Measurements from ENCODE around the gene TMEM214. TPM values are rescaled to one million over a fixed set of nuclear protein-coding genes. Genes with fewer than 3 reads are reported as not detected.

The TMEM214 gene
- total RNA-seq, 1 experiment from 2014 or later: 31.8 TPM

DNA sequence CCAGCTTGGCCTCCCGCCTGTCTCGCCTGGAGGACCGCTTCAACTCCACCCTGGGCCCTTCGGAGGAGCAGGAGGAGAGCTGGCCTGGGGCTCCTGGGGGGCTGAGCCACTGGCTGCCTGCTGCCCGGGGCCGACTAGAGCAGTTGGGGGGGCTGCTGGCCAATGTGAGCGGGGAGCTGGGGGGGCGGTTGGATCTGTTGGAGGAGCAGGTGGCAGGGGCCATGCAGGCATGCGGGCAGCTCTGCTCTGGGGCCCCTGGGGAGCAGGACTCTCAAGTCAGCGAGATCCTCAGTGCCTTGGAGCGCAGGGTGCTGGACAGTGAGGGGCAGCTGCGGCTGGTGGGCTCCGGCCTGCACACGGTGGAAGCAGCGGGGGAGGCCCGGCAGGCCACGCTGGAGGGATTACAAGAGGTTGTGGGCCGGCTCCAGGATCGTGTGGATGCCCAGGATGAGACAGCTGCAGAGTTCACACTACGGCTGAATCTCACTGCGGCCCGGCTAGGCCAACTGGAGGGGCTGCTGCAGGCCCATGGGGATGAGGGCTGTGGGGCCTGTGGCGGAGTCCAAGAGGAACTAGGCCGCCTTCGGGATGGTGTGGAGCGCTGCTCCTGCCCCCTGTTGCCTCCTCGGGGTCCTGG, 50.1 kb downstream of the TMEM214 start:
- Histone ChIP-seq H3K4me1 (ENCODE audit: low read length) (peaks cover 37% of the 10 kb centered on the region), H3K27me3 (ENCODE audit: low read length) (no peaks in the 10 kb centered on the region), H3K9me2 (replicated peaks; ENCODE audit: insufficient read depth, low read length) (no peaks in the 10 kb centered on the region), H2AFZ (ENCODE audit: low read length) (no peak overlapping the region), H3K4me2 (ENCODE audit: low read depth, low read length, poor library complexity, severe bottlenecking) (no peak overlapping the region), H3K36me3 (ENCODE audit: insufficient read depth, low read length) (no peaks in the 10 kb centered on the region), H3K4me3 (ENCODE audit: low read length) (no peak overlapping the region), H4K20me1 (ENCODE audit: insufficient read depth, low read depth, low read length) (no peaks in the 10 kb centered on the region), H3K27ac (ENCODE audit: low read length) (no peak overlapping the region), H3K9me3 (ENCODE audit: low read length) (no peaks in the 10 kb centered on the region), H3K9ac (ENCODE audit: low read length) (no peak overlapping the region), H3K79me2 (ENCODE audit: low read length) (no peaks in the 10 kb centered on the region)
- no peak for DNase-seq

DNA sequence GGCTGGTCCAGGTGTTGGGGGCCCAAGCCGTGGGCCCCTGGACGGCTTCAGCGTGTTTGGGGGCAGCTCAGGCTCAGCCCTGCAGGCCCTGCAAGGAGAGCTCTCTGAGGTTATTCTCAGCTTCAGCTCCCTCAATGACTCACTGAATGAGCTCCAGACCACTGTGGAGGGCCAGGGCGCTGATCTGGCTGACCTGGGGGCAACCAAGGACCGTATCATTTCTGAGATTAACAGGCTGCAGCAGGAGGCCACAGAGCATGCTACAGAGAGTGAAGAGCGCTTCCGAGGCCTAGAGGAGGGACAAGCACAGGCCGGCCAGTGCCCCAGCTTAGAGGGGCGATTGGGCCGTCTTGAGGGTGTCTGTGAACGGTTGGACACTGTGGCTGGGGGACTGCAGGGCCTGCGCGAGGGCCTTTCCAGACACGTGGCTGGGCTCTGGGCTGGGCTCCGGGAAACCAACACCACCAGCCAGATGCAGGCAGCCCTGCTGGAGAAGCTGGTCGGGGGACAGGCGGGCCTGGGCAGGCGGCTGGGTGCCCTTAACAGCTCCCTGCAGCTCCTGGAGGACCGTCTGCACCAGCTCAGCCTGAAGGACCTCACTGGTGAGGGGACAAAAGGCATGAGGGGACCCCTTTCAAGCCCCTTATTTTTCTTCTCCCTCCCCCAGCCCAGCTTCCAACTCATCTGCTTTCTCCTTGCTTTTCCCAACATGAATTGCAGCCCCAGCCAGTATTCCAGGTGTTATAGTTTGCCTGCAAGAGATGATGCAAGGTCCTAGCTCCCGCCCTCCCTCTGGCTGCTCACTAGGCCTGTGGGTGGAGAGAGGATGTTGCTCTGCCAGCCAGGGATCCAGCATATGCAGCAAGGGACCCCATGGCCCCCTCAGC, 50.9 kb downstream of the TMEM214 start:
- H3K4me2 ChIP-seq (ENCODE audit: low read depth, low read length, poor library complexity, severe bottlenecking): no peak overlapping the region
- DNase-seq: no peak
- H3K4me1 ChIP-seq (ENCODE audit: low read length): peaks cover 37% of the 10 kb centered on the region
- no peaks in the 10 kb centered on the region for H3K79me2 ChIP-seq (ENCODE audit: low read length)
- no peak overlapping the region for H2AFZ ChIP-seq (ENCODE audit: low read length)
- H4K20me1 ChIP-seq (ENCODE audit: insufficient read depth, low read depth, low read length): no peaks in the 10 kb centered on the region
- H3K27ac ChIP-seq (ENCODE audit: low read length): no peak overlapping the region
- H3K9me3 ChIP-seq (ENCODE audit: low read length): no peaks in the 10 kb centered on the region
- no peaks in the 10 kb centered on the region for H3K36me3 ChIP-seq (ENCODE audit: insufficient read depth, low read length)
- no peak overlapping the region for H3K4me3 ChIP-seq (ENCODE audit: low read length)
- H3K9me2 ChIP-seq (replicated peaks; ENCODE audit: insufficient read depth, low read length): no peaks in the 10 kb centered on the region
- no peak overlapping the region for H3K9ac ChIP-seq (ENCODE audit: low read length)
- no peaks in the 10 kb centered on the region for H3K27me3 ChIP-seq (ENCODE audit: low read length)

DNA sequence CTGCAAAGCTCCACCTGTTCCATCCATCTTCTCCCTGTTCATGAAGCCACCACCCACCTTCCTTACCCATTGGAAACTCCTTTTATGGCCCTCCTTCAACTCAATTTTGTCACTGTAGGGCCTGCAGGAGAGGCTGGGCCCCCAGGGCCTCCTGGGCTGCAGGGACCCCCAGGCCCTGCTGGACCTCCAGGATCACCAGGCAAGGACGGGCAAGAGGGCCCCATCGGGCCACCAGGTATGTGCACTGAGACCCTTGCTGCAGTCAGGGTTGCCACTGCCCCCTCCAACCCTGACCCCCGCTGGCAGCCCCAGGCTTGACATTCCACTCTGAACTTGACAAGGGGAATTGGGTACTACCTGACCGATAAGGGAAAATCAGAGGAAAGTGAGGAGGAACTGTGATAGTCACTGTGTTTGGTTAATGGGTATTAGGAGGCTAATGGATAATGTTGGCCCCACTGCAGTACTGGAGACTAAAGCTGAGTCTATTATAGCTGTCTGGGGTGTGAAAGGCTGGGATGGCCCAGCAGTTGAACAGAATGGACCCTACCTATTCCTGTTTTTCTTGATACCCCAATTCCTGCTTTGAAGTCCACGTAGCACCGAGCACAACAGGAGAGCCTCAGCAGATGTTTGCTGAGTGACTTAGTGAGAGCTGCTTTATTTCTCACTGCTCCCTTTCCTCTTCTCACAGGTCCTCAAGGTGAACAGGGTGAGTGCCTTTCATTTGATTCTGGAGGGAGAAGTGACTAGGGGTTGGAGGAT, 51.7 kb downstream of the TMEM214 start:
- H2AFZ ChIP-seq (ENCODE audit: low read length): no peak overlapping the region
- H3K4me1 ChIP-seq (ENCODE audit: low read length): peaks cover 37% of the 10 kb centered on the region
- H3K27ac ChIP-seq (ENCODE audit: low read length): no peak overlapping the region
- H3K9ac ChIP-seq (ENCODE audit: low read length): no peak overlapping the region
- no peaks in the 10 kb centered on the region for H3K9me3 ChIP-seq (ENCODE audit: low read length)
- H3K27me3 ChIP-seq (ENCODE audit: low read length): no peaks in the 10 kb centered on the region
- no peak overlapping the region for H3K4me2 ChIP-seq (ENCODE audit: low read depth, low read length, poor library complexity, severe bottlenecking)
- no peak overlapping the region for H3K4me3 ChIP-seq (ENCODE audit: low read length)
- no peaks in the 10 kb centered on the region for H4K20me1 ChIP-seq (ENCODE audit: insufficient read depth, low read depth, low read length)
- H3K79me2 ChIP-seq (ENCODE audit: low read length): no peaks in the 10 kb centered on the region
- DNase-seq: no peak
- H3K9me2 ChIP-seq (replicated peaks; ENCODE audit: insufficient read depth, low read length): no peaks in the 10 kb centered on the region
- no peaks in the 10 kb centered on the region for H3K36me3 ChIP-seq (ENCODE audit: insufficient read depth, low read length)

DNA sequence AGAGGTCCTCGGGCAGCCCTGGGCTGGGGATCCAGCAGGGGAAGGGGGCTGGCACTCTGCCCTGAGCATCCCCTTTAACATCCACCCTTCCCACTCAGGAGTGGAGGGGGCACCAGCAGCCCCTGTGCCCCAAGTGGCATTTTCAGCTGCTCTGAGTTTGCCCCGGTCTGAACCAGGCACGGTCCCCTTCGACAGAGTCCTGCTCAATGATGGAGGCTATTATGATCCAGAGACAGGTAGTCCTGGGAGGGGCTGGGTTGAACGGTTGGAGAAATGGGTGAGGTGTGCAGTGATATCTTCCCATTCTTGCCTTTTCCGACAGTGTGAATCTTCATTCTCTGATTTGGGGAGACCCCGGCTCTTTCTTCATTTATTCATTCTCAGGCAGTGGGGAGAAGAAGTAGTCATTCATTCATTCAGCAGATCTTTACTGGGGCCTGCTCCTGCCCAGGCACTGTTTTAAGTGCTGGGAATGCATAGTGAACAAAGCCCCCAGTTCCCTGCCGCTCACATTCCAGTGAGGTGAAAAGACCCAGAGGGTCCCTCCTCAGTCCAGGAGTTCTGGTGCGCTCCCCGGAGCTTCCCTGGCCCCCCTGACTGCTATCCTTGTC, 52.4 kb downstream of the TMEM214 start:
- peak overlapping the region; percentile 83 for H3K4me2 ChIP-seq (ENCODE audit: low read depth, low read length, poor library complexity, severe bottlenecking)
- H3K27ac ChIP-seq (ENCODE audit: low read length): no peak overlapping the region
- H3K4me3 ChIP-seq (ENCODE audit: low read length): peak overlapping the region; percentile 65
- no peak overlapping the region for H2AFZ ChIP-seq (ENCODE audit: low read length)
- H3K9me2 ChIP-seq (replicated peaks; ENCODE audit: insufficient read depth, low read length): no peaks in the 10 kb centered on the region
- H3K79me2 ChIP-seq (ENCODE audit: low read length): no peaks in the 10 kb centered on the region
- H4K20me1 ChIP-seq (ENCODE audit: insufficient read depth, low read depth, low read length): no peaks in the 10 kb centered on the region
- H3K9me3 ChIP-seq (ENCODE audit: low read length): no peaks in the 10 kb centered on the region
- H3K4me1 ChIP-seq (ENCODE audit: low read length): peaks cover 37% of the 10 kb centered on the region
- H3K27me3 ChIP-seq (ENCODE audit: low read length): no peaks in the 10 kb centered on the region
- no peaks in the 10 kb centered on the region for H3K36me3 ChIP-seq (ENCODE audit: insufficient read depth, low read length)
- H3K9ac ChIP-seq (ENCODE audit: low read length): peak overlapping the region; percentile 69; the same call in 1 of the 2 replicates
- no peak for DNase-seq

DNA sequence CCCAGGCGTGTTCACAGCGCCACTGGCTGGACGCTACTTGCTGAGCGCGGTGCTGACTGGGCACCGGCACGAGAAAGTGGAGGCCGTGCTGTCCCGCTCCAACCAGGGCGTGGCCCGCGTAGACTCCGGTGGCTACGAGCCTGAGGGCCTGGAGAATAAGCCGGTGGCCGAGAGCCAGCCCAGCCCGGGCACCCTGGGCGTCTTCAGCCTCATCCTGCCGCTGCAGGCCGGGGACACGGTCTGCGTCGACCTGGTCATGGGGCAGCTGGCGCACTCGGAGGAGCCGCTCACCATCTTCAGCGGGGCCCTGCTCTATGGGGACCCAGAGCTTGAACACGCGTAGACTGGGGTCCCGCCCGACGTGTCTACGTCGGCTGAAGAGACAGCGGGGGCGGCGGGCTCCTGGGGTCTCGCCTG, 52.9 kb downstream of the TMEM214 start:
- peak overlapping the region; percentile 85; the same call in 1 of the 2 replicates for H2AFZ ChIP-seq (ENCODE audit: low read length)
- DNase-seq: no peak
- H3K9me3 ChIP-seq (ENCODE audit: low read length): no peaks in the 10 kb centered on the region
- H3K9me2 ChIP-seq (replicated peaks; ENCODE audit: insufficient read depth, low read length): no peaks in the 10 kb centered on the region
- H3K79me2 ChIP-seq (ENCODE audit: low read length): no peaks in the 10 kb centered on the region
- no peaks in the 10 kb centered on the region for H3K27me3 ChIP-seq (ENCODE audit: low read length)
- H3K4me3 ChIP-seq (ENCODE audit: low read length): peak overlapping the region; percentile 65
- peak overlapping the region; percentile 83 for H3K4me2 ChIP-seq (ENCODE audit: low read depth, low read length, poor library complexity, severe bottlenecking)
- peak overlapping the region; percentile 69 for H3K9ac ChIP-seq (ENCODE audit: low read length)
- H3K4me1 ChIP-seq (ENCODE audit: low read length): peaks cover 37% of the 10 kb centered on the region
- no peaks in the 10 kb centered on the region for H3K36me3 ChIP-seq (ENCODE audit: insufficient read depth, low read length)
- no peak overlapping the region for H3K27ac ChIP-seq (ENCODE audit: low read length)
- no peaks in the 10 kb centered on the region for H4K20me1 ChIP-seq (ENCODE audit: insufficient read depth, low read depth, low read length)

DNA sequence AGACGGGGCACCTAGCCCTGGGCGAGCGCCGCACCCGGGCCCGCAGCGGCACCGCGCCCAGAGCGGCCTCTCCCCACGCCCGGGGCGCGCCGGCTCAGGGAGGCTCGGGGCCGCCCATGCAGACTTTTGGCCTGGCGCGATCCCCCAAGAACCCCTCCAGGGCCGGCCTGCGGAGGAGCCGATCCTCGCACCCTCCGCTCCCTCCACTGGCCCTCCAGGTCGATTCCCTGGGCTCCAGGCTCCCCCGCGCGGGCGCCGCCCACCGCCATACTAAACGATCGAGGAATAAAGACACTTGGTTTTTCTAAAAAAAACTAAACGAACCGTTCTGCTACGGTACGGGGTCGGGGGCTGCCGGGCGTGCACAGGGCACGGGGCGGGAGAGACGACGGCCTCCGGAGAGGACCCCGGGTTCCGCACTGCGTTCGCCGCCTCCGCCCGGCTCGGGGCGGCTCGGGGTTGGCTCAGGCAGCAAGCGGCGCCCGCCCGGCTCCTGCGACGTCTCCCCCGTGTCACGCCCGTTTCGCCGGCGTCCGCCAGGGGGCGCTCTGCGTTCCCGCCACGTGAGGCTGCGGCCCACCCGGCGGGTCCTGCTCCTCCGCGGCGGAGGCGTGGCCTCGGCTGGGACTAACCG, 53.4 kb downstream of the TMEM214 start:
- no peak overlapping the region for H3K27ac ChIP-seq (ENCODE audit: low read length)
- no peaks in the 10 kb centered on the region for H3K9me3 ChIP-seq (ENCODE audit: low read length)
- no peaks in the 10 kb centered on the region for H3K27me3 ChIP-seq (ENCODE audit: low read length)
- peak overlapping the region; percentile 69 for H3K9ac ChIP-seq (ENCODE audit: low read length)
- no peaks in the 10 kb centered on the region for H3K9me2 ChIP-seq (replicated peaks; ENCODE audit: insufficient read depth, low read length)
- no peaks in the 10 kb centered on the region for H4K20me1 ChIP-seq (ENCODE audit: insufficient read depth, low read depth, low read length)
- peak overlapping the region; percentile 65 for H3K4me3 ChIP-seq (ENCODE audit: low read length)
- no peaks in the 10 kb centered on the region for H3K79me2 ChIP-seq (ENCODE audit: low read length)
- peak; percentile 97 for DNase-seq
- H3K36me3 ChIP-seq (ENCODE audit: insufficient read depth, low read length): no peaks in the 10 kb centered on the region
- peak overlapping the region; percentile 83 for H3K4me2 ChIP-seq (ENCODE audit: low read depth, low read length, poor library complexity, severe bottlenecking)
- peak overlapping the region; percentile 85; the same call in 1 of the 2 replicates for H2AFZ ChIP-seq (ENCODE audit: low read length)
- H3K4me1 ChIP-seq (ENCODE audit: low read length): peaks cover 33% of the 10 kb centered on the region

DNA sequence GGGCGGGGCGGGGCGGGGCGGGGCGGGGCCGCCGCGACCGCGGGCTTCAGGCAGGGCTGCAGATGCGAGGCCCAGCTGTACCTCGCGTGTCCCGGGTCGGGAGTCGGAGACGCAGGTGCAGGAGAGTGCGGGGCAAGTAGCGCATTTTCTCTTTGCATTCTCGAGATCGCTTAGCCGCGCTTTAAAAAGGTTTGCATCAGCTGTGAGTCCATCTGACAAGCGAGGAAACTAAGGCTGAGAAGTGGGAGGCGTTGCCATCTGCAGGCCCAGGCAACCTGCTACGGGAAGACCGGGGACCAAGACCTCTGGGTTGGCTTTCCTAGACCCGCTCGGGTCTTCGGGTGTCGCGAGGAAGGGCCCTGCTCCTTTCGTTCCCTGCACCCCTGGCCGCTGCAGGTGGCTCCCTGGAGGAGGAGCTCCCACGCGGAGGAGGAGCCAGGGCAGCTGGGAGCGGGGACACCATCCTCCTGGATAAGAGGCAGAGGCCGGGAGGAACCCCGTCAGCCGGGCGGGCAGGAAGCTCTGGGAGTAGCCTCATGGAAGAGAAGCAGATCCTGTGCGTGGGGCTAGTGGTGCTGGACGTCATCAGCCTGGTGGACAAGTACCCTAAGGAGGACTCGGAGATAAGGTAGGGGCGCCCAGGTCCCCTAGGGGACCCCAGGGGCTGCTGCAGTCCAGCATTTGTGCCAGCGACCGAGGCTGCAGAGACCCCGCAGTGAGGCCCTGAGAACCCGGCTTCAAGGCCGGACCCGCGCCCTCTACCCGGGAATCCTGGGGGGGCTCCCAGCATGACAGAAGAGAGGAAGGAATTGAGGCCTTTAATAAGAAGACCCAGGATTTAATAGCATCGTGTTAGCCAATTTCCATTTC, 54.2 kb downstream of the TMEM214 start, which contains the start of gene KHK:
Gene KHK (plus strand): TSS at position 49 of the 870 bp plus-strand sequence. CDS start 488 bp downstream, at position 537.
- Histone ChIP-seq H3K79me2 (ENCODE audit: low read length) (no peaks in the 10 kb centered on the region), H3K9me2 (replicated peaks; ENCODE audit: insufficient read depth, low read length) (no peaks in the 10 kb centered on the region), H3K36me3 (ENCODE audit: insufficient read depth, low read length) (no peaks in the 10 kb centered on the region), H2AFZ (ENCODE audit: low read length) (peak within 1 kb of the TSS; percentile 85; the same call in 1 of the 2 replicates), H3K4me2 (ENCODE audit: low read depth, low read length, poor library complexity, severe bottlenecking) (peak within 1 kb of the TSS; percentile 83), H3K27ac (ENCODE audit: low read length) (no peak within 1 kb of the TSS), H4K20me1 (ENCODE audit: insufficient read depth, low read depth, low read length) (no peaks in the 10 kb centered on the region), H3K9me3 (ENCODE audit: low read length) (no peaks in the 10 kb centered on the region), H3K27me3 (ENCODE audit: low read length) (no peaks in the 10 kb centered on the region), H3K4me1 (ENCODE audit: low read length) (peaks cover 26% of the 10 kb centered on the region), H3K9ac (ENCODE audit: low read length) (peak within 1 kb of the TSS; percentile 69), H3K4me3 (ENCODE audit: low read length) (peak within 1 kb of the TSS; percentile 65)
- DNase-seq: no peak
